OCI-LY1 (cell line): ENCODE measurements around the gene SYT7.

Source experiments
- EZH2 ChIP-seq: fragments of 200-600 bp; sonication (generic), shearing (Covaris generic); IDR thresholded peaks from 2 replicates; pipeline ENCODE4 v1.8.0; 2017; ENCODE audit warnings: borderline replicate concordance, mixed run types, mild to moderate bottlenecking, antibody characterized with exemption, low read length, moderate library complexity, mixed read lengths
- TF ChIP-seq, protein P1 (sequence below): fragments of 200-600 bp; sonication (generic), shearing (Covaris generic); IDR thresholded peaks from 2 replicates; pipeline ENCODE4 v1.5.1; 2017; ENCODE audit warnings: mild to moderate bottlenecking, antibody characterized with exemption, low read length, moderate library complexity, mixed read lengths

DNA sequence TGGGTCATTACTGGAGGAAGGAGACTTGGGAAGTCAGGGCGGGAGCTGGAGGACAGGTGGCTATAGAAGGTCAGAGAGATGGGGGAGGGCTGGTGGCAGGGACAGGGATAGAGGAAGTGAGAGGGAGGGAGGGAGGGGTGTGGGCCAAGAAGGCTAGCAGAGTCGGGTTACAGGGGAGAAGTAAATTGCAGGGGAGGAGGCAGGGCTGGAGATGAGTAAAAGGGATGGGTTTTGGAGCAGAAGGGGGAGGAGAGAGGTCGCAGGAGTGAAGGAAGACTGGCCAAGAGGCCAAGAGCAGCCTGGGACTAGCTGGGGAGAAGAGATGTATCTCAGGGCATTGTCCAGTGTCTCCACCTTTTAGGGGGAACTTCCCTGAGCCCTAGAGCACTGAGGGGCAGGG is 39.3 kb downstream of the SYT7 start:
- TF ChIP-seq, protein P1, sequence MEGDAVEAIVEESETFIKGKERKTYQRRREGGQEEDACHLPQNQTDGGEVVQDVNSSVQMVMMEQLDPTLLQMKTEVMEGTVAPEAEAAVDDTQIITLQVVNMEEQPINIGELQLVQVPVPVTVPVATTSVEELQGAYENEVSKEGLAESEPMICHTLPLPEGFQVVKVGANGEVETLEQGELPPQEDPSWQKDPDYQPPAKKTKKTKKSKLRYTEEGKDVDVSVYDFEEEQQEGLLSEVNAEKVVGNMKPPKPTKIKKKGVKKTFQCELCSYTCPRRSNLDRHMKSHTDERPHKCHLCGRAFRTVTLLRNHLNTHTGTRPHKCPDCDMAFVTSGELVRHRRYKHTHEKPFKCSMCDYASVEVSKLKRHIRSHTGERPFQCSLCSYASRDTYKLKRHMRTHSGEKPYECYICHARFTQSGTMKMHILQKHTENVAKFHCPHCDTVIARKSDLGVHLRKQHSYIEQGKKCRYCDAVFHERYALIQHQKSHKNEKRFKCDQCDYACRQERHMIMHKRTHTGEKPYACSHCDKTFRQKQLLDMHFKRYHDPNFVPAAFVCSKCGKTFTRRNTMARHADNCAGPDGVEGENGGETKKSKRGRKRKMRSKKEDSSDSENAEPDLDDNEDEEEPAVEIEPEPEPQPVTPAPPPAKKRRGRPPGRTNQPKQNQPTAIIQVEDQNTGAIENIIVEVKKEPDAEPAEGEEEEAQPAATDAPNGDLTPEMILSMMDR: no peak
- no peak for TF ChIP-seq EZH2
